ENCODE measurements around the gene MTFR1L.

- no peak for TF ChIP-seq CTCF (IDR thresholded peaks at IDR 0.05)
- TF ChIP-seq POLR2A (IDR thresholded peaks at IDR 0.05): no peak
- no peak for TF ChIP-seq POLR2AphosphoS5 (IDR thresholded peaks at IDR 0.05; ENCODE audit: insufficient read depth in 1 of 2, low read depth in 1 of 2)
Measured at GRCh38 chr1:25844536-25845337, 25.0 kb downstream of the MTFR1L start.

All from vagina (tissue), 2 donors.